ENCODE measurements around the gene ART3. TPM values are rescaled to one million over a fixed set of nuclear protein-coding genes. Genes with fewer than 3 reads are reported as not detected.

ART3 gene
- total RNA-seq, 1 experiment from 2014 or later: not detected

- Mint-ChIP-seq H3K9me3 (ENCODE audit: unreplicated experiment) (no peaks in the 10 kb centered on the region), H3K4me1 (ENCODE audit: insufficient read depth, unreplicated experiment) (no peaks in the 10 kb centered on the region), H3K27ac (ENCODE audit: low read depth, unreplicated experiment) (no peak overlapping the region), H3K27me3 (ENCODE audit: insufficient read depth, unreplicated experiment) (no peaks in the 10 kb centered on the region), H3K36me3 (ENCODE audit: insufficient read depth, unreplicated experiment) (peaks cover 60% of the 10 kb centered on the region), H3K4me3 (ENCODE audit: unreplicated experiment) (no peak overlapping the region)
- intact Hi-C loops (cut with micrococcal nuclease): no loop called here
- DNase-seq (ENCODE audit: unreplicated experiment): no peak
- CTCF ChIA-PET: interaction anchor here (0.9 kb wide), 1 partner anchor 278 kb away, joined by 6 read pairs; no protein-coding TSS in a partner anchor
- TF ChIP-seq CTCF (IDR thresholded peaks at IDR 0.05; ENCODE audit: unreplicated experiment): no peak
- POLR2A ChIA-PET: no interaction called here
- BruUV-seq (replicated peaks): no TSS peak
These were observed 51.3 kb downstream of the ART3 start for GRCh38 chr4:76125816-76126215.

DNA sequence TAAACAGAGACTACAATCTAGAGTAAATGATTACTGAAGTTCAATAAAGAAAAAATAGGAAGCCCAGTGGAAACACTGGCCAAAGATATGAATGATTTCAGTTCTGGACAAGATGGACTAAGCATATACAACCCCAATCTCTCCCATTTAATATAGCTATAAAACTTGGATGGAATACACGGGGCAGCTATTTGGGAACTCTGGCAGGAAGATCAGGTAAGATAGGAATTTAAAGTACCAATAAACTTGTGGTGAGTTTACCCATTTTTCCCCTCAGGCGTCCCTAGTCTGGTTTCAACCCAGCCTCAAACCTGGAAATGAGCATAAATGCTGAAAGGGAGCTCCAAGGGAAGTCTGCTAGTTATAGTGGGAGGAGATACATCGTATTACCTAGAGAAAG, 53.2 kb downstream of the ART3 start:
- Mint-ChIP-seq H3K36me3 (ENCODE audit: insufficient read depth, unreplicated experiment) (peaks cover 68% of the 10 kb centered on the region), H3K27me3 (ENCODE audit: insufficient read depth, unreplicated experiment) (no peaks in the 10 kb centered on the region), H3K4me1 (ENCODE audit: insufficient read depth, unreplicated experiment) (no peaks in the 10 kb centered on the region), H3K4me3 (ENCODE audit: unreplicated experiment) (no peak overlapping the region), H3K9me3 (ENCODE audit: unreplicated experiment) (no peaks in the 10 kb centered on the region), H3K27ac (ENCODE audit: low read depth, unreplicated experiment) (no peak overlapping the region)
- DNase-seq (ENCODE audit: unreplicated experiment): no peak
- no peak for TF ChIP-seq CTCF (IDR thresholded peaks at IDR 0.05; ENCODE audit: unreplicated experiment)
- POLR2A ChIA-PET: interaction anchor here (1.1 kb wide), 1 partner anchor 65 kb away, joined by 3 read pairs; no protein-coding TSS in a partner anchor
- CTCF ChIA-PET: interaction anchor here (1.1 kb wide), 1 partner anchor 37 kb away, joined by 6 read pairs; no protein-coding TSS in a partner anchor
- BruUV-seq (replicated peaks): no TSS peak
- intact Hi-C loops (cut with micrococcal nuclease): no loop called here

DNA sequence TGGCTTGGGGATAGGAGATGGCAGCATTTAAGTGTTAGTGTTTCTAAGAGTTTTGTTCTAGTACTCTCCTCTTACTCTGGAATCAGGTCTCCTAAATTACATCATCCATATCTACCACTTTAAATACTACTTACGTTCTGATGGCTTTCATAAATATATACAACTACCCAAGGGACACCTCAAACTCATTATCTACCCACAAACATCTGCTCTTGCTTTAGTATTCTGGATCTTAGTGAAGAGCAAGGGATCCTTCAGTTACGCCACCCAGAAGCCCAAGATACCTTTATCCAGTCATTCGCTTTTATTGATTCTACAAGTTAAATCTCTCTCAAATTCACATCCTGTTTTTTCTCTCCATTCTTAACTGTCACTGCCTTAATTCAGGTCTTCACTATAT, 66.7 kb downstream of the ART3 start:
- H3K27ac Mint-ChIP-seq (ENCODE audit: low read depth, unreplicated experiment): no peak overlapping the region
- POLR2A ChIA-PET: interaction anchor here (0.7 to 1.0 kb wide), 2 partner anchors 20 to 54 kb away, joined by 3 read pairs; no protein-coding TSS in a partner anchor
- intact Hi-C loops (cut with micrococcal nuclease): no loop called here

DNA sequence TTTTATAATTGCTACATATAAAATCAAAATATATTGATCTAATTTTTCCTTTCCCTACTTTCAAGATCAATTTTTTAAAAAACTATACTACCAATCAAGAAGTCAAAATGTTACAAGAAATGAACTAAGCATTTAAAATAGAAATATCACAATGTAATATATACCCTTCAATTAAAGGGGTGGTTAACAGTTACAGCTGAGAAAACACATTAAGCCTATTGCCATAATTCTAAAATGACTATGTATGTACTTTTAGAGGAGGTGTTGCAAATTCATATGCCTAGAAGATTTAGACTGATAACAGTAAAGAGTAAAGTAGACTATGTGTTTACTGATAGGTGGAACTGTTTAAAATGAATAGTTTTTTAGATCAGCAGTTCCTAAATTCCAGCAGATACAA, 70.0 kb downstream of the ART3 start:
- DNase-seq (ENCODE audit: unreplicated experiment): no peak
- Mint-ChIP-seq H3K4me1 (ENCODE audit: insufficient read depth, unreplicated experiment) (peaks cover 18% of the 10 kb centered on the region), H3K27ac (ENCODE audit: low read depth, unreplicated experiment) (no peak overlapping the region), H3K4me3 (ENCODE audit: unreplicated experiment) (no peak overlapping the region), H3K36me3 (ENCODE audit: insufficient read depth, unreplicated experiment) (peaks cover 47% of the 10 kb centered on the region), H3K27me3 (ENCODE audit: insufficient read depth, unreplicated experiment) (no peaks in the 10 kb centered on the region), H3K9me3 (ENCODE audit: unreplicated experiment) (no peaks in the 10 kb centered on the region)
- ChIA-PET POLR2A (interaction anchor here (0.7 to 5.3 kb wide), 2 partner anchors 21 to 54 kb away, joined by 3 to 60 read pairs; no protein-coding TSS in a partner anchor), CTCF (interaction anchor here (0.6 to 0.7 kb wide), 2 partner anchors 144 to 876 kb away, joined by 3 read pairs; no protein-coding TSS in a partner anchor)
- no TSS peak for BruUV-seq (replicated peaks)
- TF ChIP-seq CTCF (IDR thresholded peaks at IDR 0.05; ENCODE audit: unreplicated experiment): no peak
- intact Hi-C loops (cut with micrococcal nuclease): no loop called here

More for the DNA sequence above, 66.7 kb downstream of the ART3 start:
- H3K27me3 Mint-ChIP-seq (ENCODE audit: insufficient read depth, unreplicated experiment): no peaks in the 10 kb centered on the region
- no peak for DNase-seq (ENCODE audit: unreplicated experiment)
- peaks cover 70% of the 10 kb centered on the region for H3K36me3 Mint-ChIP-seq (ENCODE audit: insufficient read depth, unreplicated experiment)
- BruUV-seq (replicated peaks): no TSS peak
- TF ChIP-seq CTCF (IDR thresholded peaks at IDR 0.05; ENCODE audit: unreplicated experiment): no peak
- H3K4me3 Mint-ChIP-seq (ENCODE audit: unreplicated experiment): no peak overlapping the region
- H3K4me1 Mint-ChIP-seq (ENCODE audit: insufficient read depth, unreplicated experiment): peaks cover 17% of the 10 kb centered on the region
- CTCF ChIA-PET: interaction anchor here (1.4 kb wide), 1 partner anchor 9 kb away, joined by 3 read pairs; no protein-coding TSS in a partner anchor
- H3K9me3 Mint-ChIP-seq (ENCODE audit: unreplicated experiment): no peaks in the 10 kb centered on the region

Data from MCF 10A (cell line).